Measurements from ENCODE around the gene CPNE9.

DNA sequence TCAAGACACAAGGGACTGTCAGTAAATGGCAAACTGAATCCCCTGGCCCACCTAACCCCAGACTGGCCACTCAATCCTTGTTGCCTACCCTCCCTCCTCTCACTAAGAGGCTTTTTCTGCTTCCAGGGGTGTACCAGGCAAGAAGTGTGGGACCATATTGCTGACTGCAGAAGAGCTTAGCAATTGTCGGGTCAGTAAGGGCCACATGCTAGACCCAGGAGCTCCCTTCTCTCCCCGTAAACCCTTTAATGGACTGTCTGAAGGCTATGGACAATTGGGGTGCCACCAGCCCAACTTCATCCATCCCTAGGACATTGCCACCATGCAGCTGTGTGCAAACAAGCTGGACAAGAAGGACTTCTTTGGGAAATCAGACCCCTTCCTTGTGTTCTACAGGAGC, 8.8 kb downstream of the CPNE9 start:
- TF ChIP-seq, protein P1, sequence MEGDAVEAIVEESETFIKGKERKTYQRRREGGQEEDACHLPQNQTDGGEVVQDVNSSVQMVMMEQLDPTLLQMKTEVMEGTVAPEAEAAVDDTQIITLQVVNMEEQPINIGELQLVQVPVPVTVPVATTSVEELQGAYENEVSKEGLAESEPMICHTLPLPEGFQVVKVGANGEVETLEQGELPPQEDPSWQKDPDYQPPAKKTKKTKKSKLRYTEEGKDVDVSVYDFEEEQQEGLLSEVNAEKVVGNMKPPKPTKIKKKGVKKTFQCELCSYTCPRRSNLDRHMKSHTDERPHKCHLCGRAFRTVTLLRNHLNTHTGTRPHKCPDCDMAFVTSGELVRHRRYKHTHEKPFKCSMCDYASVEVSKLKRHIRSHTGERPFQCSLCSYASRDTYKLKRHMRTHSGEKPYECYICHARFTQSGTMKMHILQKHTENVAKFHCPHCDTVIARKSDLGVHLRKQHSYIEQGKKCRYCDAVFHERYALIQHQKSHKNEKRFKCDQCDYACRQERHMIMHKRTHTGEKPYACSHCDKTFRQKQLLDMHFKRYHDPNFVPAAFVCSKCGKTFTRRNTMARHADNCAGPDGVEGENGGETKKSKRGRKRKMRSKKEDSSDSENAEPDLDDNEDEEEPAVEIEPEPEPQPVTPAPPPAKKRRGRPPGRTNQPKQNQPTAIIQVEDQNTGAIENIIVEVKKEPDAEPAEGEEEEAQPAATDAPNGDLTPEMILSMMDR (IDR thresholded peaks at IDR 0.05) = no peak
- no peak for TF ChIP-seq YY1 (IDR thresholded peaks at IDR 0.05; ENCODE audit: low read depth)
